ENCODE measurements around the gene MAP3K20. TPM values are rescaled to one million over a fixed set of nuclear protein-coding genes. Genes with fewer than 3 reads are reported as not detected.

MAP3K20 gene
- polyA plus RNA-seq, 1 of the 3 experiments (the other 2 are of a cell fraction): 8.5 TPM

DNA sequence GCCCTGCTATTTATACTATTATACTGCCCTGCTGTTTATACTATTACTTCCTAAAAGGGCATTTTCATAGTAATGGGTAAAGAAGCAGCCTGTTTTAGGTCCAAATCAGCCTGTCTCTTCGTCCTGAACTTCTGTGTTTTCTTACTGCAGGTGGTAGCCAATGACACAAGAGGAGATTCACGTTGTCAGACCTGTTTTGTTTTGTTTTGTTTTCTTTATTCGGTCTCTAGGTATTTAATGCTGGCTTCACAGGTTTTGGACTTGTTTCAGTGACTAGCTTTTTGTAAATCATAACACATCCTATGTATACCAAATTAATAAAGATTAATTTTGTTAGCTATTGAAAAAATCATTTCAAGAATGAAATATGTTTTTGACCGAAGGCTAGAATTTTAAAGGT is 116.4 kb downstream of the MAP3K20 start:
- CTCF ChIA-PET: interaction anchor here (0.8 kb wide), 1 partner anchor 18 kb away, joined by 3 read pairs; no protein-coding TSS in a partner anchor
- Histone ChIP-seq H3K4me2 (no peak overlapping the region), H2AFZ (ENCODE audit: low read depth) (no peak overlapping the region), H3K79me2 (ENCODE audit: insufficient read depth) (no peaks in the 10 kb centered on the region), H3K27ac (ENCODE audit: low read depth in 2 of 2, low read length in 1 of 2) (no peak overlapping the region), H3K4me1 (ENCODE audit: control insufficient read depth in 1 of 2, insufficient read depth in 2 of 2, low read depth in 1 of 2, low read length in 1 of 2) (peaks cover 0 to 25% of the 10 kb centered on the region in 2 experiments), H3K4me3 (ENCODE audit: low read depth in 2 of 2, low read length in 1 of 2) (no peak overlapping the region), H4K20me1 (ENCODE audit: insufficient read depth) (no peaks in the 10 kb centered on the region), H3K36me3 (replicated peaks in 1 of 2; ENCODE audit: control insufficient read depth in 1 of 2, insufficient read depth in 2 of 2, low read length in 1 of 2) (peaks cover 14 to 17% of the 10 kb centered on the region in 2 experiments), H3F3A (replicated peaks; ENCODE audit: insufficient read depth) (peaks cover 10% of the 10 kb centered on the region), H3K9me3 (no peaks in the 10 kb centered on the region), H3K9me2 (no peaks in the 10 kb centered on the region), H3K27me3 (ENCODE audit: insufficient read depth) (no peaks in the 10 kb centered on the region), H3K9ac (no peak overlapping the region)
- 90% methylated on average over 4 of the region's 4 CpGs for WGBS (ENCODE audit: low lambda C conversion rate)
- DNase-seq: no peak
- POLR2A ChIA-PET: no interaction called here
- TF ChIP-seq, protein P1, sequence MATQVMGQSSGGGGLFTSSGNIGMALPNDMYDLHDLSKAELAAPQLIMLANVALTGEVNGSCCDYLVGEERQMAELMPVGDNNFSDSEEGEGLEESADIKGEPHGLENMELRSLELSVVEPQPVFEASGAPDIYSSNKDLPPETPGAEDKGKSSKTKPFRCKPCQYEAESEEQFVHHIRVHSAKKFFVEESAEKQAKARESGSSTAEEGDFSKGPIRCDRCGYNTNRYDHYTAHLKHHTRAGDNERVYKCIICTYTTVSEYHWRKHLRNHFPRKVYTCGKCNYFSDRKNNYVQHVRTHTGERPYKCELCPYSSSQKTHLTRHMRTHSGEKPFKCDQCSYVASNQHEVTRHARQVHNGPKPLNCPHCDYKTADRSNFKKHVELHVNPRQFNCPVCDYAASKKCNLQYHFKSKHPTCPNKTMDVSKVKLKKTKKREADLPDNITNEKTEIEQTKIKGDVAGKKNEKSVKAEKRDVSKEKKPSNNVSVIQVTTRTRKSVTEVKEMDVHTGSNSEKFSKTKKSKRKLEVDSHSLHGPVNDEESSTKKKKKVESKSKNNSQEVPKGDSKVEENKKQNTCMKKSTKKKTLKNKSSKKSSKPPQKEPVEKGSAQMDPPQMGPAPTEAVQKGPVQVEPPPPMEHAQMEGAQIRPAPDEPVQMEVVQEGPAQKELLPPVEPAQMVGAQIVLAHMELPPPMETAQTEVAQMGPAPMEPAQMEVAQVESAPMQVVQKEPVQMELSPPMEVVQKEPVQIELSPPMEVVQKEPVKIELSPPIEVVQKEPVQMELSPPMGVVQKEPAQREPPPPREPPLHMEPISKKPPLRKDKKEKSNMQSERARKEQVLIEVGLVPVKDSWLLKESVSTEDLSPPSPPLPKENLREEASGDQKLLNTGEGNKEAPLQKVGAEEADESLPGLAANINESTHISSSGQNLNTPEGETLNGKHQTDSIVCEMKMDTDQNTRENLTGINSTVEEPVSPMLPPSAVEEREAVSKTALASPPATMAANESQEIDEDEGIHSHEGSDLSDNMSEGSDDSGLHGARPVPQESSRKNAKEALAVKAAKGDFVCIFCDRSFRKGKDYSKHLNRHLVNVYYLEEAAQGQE (IDR thresholded peaks at IDR 0.05; ENCODE audit: low read depth, low read length): no peak
- TF ChIP-seq GATA2 (CRISPR knock-in tag; IDR thresholded peaks at IDR 0.05) (no peak), MXI1 (IDR thresholded peaks at IDR 0.05; ENCODE audit: low read depth, low read length) (no peak), RXRA (IDR thresholded peaks at IDR 0.05; ENCODE audit: borderline replicate concordance, low read depth) (no peak), TCF12 (IDR thresholded peaks at IDR 0.05) (no peak), GABPA (IDR thresholded peaks at IDR 0.05; ENCODE audit: low read depth) (no peak), JUND (IDR thresholded peaks at IDR 0.05) (no peak), EP300 (IDR thresholded peaks at IDR 0.05; ENCODE audit: borderline replicate concordance in 1 of 2, low read depth in 1 of 2, low read length in 1 of 2) (no peak), MEF2A (IDR thresholded peaks at IDR 0.05; ENCODE audit: borderline replicate concordance, low read depth) (no peak), NFIC (IDR thresholded peaks at IDR 0.05; ENCODE audit: borderline replicate concordance) (no peak), POLR2AphosphoS5 (IDR thresholded peaks at IDR 0.05; ENCODE audit: low read depth, low read length) (no peak)
- TF ChIP-seq, protein P2, sequence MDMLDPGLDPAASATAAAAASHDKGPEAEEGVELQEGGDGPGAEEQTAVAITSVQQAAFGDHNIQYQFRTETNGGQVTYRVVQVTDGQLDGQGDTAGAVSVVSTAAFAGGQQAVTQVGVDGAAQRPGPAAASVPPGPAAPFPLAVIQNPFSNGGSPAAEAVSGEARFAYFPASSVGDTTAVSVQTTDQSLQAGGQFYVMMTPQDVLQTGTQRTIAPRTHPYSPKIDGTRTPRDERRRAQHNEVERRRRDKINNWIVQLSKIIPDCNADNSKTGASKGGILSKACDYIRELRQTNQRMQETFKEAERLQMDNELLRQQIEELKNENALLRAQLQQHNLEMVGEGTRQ (IDR thresholded peaks at IDR 0.05; ENCODE audit: borderline replicate concordance, low read depth, low read length): no peak
- TF ChIP-seq, protein P3, sequence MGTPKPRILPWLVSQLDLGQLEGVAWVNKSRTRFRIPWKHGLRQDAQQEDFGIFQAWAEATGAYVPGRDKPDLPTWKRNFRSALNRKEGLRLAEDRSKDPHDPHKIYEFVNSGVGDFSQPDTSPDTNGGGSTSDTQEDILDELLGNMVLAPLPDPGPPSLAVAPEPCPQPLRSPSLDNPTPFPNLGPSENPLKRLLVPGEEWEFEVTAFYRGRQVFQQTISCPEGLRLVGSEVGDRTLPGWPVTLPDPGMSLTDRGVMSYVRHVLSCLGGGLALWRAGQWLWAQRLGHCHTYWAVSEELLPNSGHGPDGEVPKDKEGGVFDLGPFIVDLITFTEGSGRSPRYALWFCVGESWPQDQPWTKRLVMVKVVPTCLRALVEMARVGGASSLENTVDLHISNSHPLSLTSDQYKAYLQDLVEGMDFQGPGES (IDR thresholded peaks at IDR 0.05; ENCODE audit: low read depth, low read length): no peak

Measured in SK-N-SH (cell line).